HepG2 (cell line): ENCODE measurements around the gene NSD2. TPM values are rescaled to one million over a fixed set of nuclear protein-coding genes. Genes with fewer than 3 reads are reported as not detected.

Experiments
- CREB1 ChIP-seq, 2 experiments: fragments of 450-650 bp in 1 of 2; IDR thresholded peaks; 2 replicates each; pipeline ENCODE4 v1.6.1; 2016 to 2017; ENCODE audit warnings: control low read depth in 1 of 2, mild to moderate bottlenecking in 1 of 2, missing compliant biosample characterization in 1 of 2, missing genetic modification characterization in 1 of 2
- FOXJ3 ChIP-seq: sonication (generic); formaldehyde crosslinking; IDR thresholded peaks from 2 replicates; pipeline ENCODE4 v1.4.0; 2020; ENCODE audit warnings: missing genetic modification reagents, mild to moderate bottlenecking, borderline replicate concordance
- MATR3 ChIP-seq: sonication (generic); formaldehyde crosslinking; IDR thresholded peaks from 2 replicates; pipeline ENCODE4 v1.4.0; 2020; ENCODE audit warnings: missing genetic modification reagents
- NFKB2 ChIP-seq: sonication (generic); formaldehyde crosslinking; IDR thresholded peaks from 2 replicates; pipeline ENCODE4 v1.4.0; 2020; ENCODE audit warnings: missing genetic modification reagents, borderline replicate concordance
- SAFB2 ChIP-seq: sonication (generic); formaldehyde crosslinking; IDR thresholded peaks from 2 replicates; pipeline ENCODE4 v1.5.1; 2020; ENCODE audit warnings: missing genetic modification reagents, low read depth, mild to moderate bottlenecking, borderline replicate concordance
- STAG1 ChIP-seq: sonication (generic); formaldehyde crosslinking; IDR thresholded peaks from 2 replicates; pipeline ENCODE4 v1.4.0; 2020; ENCODE audit warnings: missing genetic modification reagents
- ZFX ChIP-seq: sonication (generic); formaldehyde crosslinking; IDR thresholded peaks from 2 replicates; pipeline ENCODE4 v1.4.0; 2020; ENCODE audit warnings: mild to moderate bottlenecking, low read depth, missing genetic modification reagents, moderate library complexity
- ZNF350 ChIP-seq: sonication (generic); formaldehyde crosslinking; IDR thresholded peaks from 2 replicates; pipeline ENCODE4 v1.4.0; 2020; ENCODE audit warnings: mild to moderate bottlenecking, low read depth, missing genetic modification reagents, borderline replicate concordance
- ZNF430 ChIP-seq: sonication (generic); formaldehyde crosslinking; IDR thresholded peaks from 2 replicates; pipeline ENCODE4 v1.9.0; 2021; ENCODE audit warnings: mild to moderate bottlenecking, missing genetic modification reagents
- ZNF570 ChIP-seq: sonication (generic); formaldehyde crosslinking; IDR thresholded peaks from 2 replicates; pipeline ENCODE4 v1.4.0; 2020; ENCODE audit warnings: mild to moderate bottlenecking, missing genetic modification reagents, borderline replicate concordance
- polyA plus RNA-seq, 8 experiments: library from polyadenylated mRNA; depleted of rRNA in 3 of 8; stranded (reverse) in 7 of 8; unstranded in 1 of 8; fragments of >200 nt; fragmentation: Illumina TruSeq in 4 of 8; extraction: Trizol in 4 of 8; gene quantifications; 2 replicates each; pipeline versions ENCODE4 v1.2.1 to v1.2.3, GENCODE V29; 2011 to 2016; ENCODE audit warnings: low read depth in 4 of 8, missing spikeins in 1 of 8, mixed read lengths in 1 of 8; ENCODE audit not compliant: insufficient read depth in 1 of 8
- total RNA-seq, 5 experiments: library from RNA; depleted of rRNA; stranded (reverse); fragments of >200 nt; fragmentation: Illumina TruSeq; extraction: Trizol; gene quantifications; 2 replicates each; pipeline ENCODE4 v1.2.3, GENCODE V29; 2016; ENCODE audit warnings: low read depth in 1 of 5
- TF ChIP-seq, protein P1 (sequence below): sonication (generic); formaldehyde crosslinking; IDR thresholded peaks from 2 replicates; pipeline ENCODE4 v1.5.0; 2020; ENCODE audit warnings: mild to moderate bottlenecking, missing genetic modification reagents
- TF ChIP-seq, protein P2 (sequence below): sonication (generic); formaldehyde crosslinking; IDR thresholded peaks from 2 replicates; pipeline ENCODE4 v1.5.0; 2020; ENCODE audit warnings: missing genetic modification reagents
- TF ChIP-seq, protein P3 (sequence below): sonication (generic); formaldehyde crosslinking; conservative IDR thresholded peaks from 2 replicates; pipeline ENCODE4 v1.4.0; 2020; ENCODE audit warnings: mild to moderate bottlenecking, missing genetic modification reagents, moderate library complexity
- TF ChIP-seq, protein P4 (sequence below): sonication (generic); formaldehyde crosslinking; IDR thresholded peaks from 2 replicates; pipeline ENCODE4 v1.4.0; 2020; ENCODE audit warnings: missing genetic modification reagents

The NSD2 gene
- total and polyA plus RNA-seq, 2 of the 13 experiments (the other 11 are each of a cell fraction or from before 2014, with no cell fraction given): 22.0 to 65.9 TPM

GRCh38 chr4:1864076-1865008, 6.9 kb upstream of the NSD2 start (continued):
- TF ChIP-seq, protein P1, sequence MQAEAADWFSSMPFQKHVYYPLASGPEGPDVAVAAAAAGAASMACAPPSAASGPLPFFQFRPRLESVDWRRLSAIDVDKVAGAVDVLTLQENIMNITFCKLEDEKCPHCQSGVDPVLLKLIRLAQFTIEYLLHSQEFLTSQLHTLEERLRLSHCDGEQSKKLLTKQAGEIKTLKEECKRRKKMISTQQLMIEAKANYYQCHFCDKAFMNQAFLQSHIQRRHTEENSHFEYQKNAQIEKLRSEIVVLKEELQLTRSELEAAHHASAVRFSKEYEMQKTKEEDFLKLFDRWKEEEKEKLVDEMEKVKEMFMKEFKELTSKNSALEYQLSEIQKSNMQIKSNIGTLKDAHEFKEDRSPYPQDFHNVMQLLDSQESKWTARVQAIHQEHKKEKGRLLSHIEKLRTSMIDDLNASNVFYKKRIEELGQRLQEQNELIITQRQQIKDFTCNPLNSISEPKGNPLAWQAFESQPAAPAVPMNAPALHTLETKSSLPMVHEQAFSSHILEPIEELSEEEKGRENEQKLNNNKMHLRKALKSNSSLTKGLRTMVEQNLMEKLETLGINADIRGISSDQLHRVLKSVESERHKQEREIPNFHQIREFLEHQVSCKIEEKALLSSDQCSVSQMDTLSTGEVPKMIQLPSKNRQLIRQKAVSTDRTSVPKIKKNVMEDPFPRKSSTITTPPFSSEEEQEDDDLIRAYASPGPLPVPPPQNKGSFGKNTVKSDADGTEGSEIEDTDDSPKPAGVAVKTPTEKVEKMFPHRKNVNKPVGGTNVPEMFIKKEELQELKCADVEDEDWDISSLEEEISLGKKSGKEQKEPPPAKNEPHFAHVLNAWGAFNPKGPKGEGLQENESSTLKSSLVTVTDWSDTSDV (CRISPR knock-in tag): no peak
- TF ChIP-seq, protein P2, sequence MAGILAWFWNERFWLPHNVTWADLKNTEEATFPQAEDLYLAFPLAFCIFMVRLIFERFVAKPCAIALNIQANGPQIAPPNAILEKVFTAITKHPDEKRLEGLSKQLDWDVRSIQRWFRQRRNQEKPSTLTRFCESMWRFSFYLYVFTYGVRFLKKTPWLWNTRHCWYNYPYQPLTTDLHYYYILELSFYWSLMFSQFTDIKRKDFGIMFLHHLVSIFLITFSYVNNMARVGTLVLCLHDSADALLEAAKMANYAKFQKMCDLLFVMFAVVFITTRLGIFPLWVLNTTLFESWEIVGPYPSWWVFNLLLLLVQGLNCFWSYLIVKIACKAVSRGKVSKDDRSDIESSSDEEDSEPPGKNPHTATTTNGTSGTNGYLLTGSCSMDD (CRISPR knock-in tag): no peak
- TF ChIP-seq ZNF570 (CRISPR knock-in tag): no peak
- TF ChIP-seq, protein P3, sequence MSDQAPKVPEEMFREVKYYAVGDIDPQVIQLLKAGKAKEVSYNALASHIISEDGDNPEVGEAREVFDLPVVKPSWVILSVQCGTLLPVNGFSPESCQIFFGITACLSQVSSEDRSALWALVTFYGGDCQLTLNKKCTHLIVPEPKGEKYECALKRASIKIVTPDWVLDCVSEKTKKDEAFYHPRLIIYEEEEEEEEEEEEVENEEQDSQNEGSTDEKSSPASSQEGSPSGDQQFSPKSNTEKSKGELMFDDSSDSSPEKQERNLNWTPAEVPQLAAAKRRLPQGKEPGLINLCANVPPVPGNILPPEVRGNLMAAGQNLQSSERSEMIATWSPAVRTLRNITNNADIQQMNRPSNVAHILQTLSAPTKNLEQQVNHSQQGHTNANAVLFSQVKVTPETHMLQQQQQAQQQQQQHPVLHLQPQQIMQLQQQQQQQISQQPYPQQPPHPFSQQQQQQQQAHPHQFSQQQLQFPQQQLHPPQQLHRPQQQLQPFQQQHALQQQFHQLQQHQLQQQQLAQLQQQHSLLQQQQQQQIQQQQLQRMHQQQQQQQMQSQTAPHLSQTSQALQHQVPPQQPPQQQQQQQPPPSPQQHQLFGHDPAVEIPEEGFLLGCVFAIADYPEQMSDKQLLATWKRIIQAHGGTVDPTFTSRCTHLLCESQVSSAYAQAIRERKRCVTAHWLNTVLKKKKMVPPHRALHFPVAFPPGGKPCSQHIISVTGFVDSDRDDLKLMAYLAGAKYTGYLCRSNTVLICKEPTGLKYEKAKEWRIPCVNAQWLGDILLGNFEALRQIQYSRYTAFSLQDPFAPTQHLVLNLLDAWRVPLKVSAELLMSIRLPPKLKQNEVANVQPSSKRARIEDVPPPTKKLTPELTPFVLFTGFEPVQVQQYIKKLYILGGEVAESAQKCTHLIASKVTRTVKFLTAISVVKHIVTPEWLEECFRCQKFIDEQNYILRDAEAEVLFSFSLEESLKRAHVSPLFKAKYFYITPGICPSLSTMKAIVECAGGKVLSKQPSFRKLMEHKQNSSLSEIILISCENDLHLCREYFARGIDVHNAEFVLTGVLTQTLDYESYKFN (CRISPR knock-in tag): peak; percentile 91
- TF ChIP-seq SAFB2 (CRISPR knock-in tag): no peak
- TF ChIP-seq, protein P4, sequence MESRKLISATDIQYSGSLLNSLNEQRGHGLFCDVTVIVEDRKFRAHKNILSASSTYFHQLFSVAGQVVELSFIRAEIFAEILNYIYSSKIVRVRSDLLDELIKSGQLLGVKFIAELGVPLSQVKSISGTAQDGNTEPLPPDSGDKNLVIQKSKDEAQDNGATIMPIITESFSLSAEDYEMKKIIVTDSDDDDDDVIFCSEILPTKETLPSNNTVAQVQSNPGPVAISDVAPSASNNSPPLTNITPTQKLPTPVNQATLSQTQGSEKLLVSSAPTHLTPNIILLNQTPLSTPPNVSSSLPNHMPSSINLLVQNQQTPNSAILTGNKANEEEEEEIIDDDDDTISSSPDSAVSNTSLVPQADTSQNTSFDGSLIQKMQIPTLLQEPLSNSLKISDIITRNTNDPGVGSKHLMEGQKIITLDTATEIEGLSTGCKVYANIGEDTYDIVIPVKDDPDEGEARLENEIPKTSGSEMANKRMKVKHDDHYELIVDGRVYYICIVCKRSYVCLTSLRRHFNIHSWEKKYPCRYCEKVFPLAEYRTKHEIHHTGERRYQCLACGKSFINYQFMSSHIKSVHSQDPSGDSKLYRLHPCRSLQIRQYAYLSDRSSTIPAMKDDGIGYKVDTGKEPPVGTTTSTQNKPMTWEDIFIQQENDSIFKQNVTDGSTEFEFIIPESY: no peak
- peak; percentile 10; the same call in 1 of the 2 replicates for TF ChIP-seq NFKB2 (CRISPR knock-in tag)
- no peak for TF ChIP-seq CREB1 (IDR thresholded peaks at IDR 0.05)
- no peak for TF ChIP-seq CREB1 (CRISPR knock-in tag; IDR thresholded peaks at IDR 0.05)
- peak; percentile 46; the same call in 1 of the 2 replicates for TF ChIP-seq ZNF350 (CRISPR knock-in tag)
- 0 out of 2 replicates have a peak, but pooled peaks have one; percentile 28 for TF ChIP-seq FOXJ3 (CRISPR knock-in tag)
- TF ChIP-seq STAG1 (CRISPR knock-in tag): no peak
- no peak for TF ChIP-seq MATR3 (CRISPR knock-in tag)
- no peak for TF ChIP-seq ZNF430 (CRISPR knock-in tag)
- TF ChIP-seq ZFX (CRISPR knock-in tag): peak; percentile 55
